ENCODE results near the gene HPD.

DNA sequence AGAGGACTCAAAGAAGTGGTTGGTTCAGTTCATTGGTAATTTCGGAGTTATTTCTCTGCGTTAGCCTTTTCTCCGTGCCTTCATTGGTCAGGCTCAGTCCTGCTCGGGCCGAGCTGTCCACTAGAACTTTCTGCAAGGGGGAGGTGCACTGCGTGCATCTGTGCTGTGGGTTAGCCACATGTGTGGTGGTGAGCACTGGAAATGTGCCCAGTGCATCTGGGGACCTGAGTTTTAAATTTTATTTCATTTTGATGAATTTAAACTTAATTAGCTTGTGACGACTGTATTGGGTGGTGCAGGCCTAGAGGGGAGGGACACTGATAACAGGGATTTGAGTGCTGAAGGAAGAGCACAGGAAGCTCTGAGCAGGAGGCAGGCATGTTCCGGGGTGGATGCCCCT lies 30.4 kb downstream of the HPD start:
- TF ChIP-seq, protein P1, sequence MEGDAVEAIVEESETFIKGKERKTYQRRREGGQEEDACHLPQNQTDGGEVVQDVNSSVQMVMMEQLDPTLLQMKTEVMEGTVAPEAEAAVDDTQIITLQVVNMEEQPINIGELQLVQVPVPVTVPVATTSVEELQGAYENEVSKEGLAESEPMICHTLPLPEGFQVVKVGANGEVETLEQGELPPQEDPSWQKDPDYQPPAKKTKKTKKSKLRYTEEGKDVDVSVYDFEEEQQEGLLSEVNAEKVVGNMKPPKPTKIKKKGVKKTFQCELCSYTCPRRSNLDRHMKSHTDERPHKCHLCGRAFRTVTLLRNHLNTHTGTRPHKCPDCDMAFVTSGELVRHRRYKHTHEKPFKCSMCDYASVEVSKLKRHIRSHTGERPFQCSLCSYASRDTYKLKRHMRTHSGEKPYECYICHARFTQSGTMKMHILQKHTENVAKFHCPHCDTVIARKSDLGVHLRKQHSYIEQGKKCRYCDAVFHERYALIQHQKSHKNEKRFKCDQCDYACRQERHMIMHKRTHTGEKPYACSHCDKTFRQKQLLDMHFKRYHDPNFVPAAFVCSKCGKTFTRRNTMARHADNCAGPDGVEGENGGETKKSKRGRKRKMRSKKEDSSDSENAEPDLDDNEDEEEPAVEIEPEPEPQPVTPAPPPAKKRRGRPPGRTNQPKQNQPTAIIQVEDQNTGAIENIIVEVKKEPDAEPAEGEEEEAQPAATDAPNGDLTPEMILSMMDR (conservative IDR thresholded peaks at IDR 0.05 in 1 of 2, IDR thresholded peaks at IDR 0.05 in 1 of 2; ENCODE audit: low read depth in 1 of 2, low read length in 2 of 2): no peak
- no peak for TF ChIP-seq EZH2 (IDR thresholded peaks at IDR 0.05; ENCODE audit: low read length, missing control alignments)

Data from fibroblast of lung (primary cell).